NCI-H1105 (cell line): ENCODE measurements around the gene SH2D4B.

Source experiments
- DNase-seq: peaks from one replicate; lab custom pipeline; 2025; lab: John Stamatoyannopoulos, UW

The SH2D4B gene

GRCh38 chr10:80544316-80544953 is 6.7 kb downstream of the SH2D4B start:
- no peak for DNase-seq

- no peak for DNase-seq
Measured at GRCh38 chr10:80545258-80545881, 7.7 kb downstream of the SH2D4B start.

- no peak for DNase-seq
Measured at GRCh38 chr10:80552151-80552646, 14.5 kb downstream of the SH2D4B start.

GRCh38 chr10:80553436-80553835 is 15.7 kb downstream of the SH2D4B start:
- no peak for DNase-seq

- DNase-seq, result no peak
Measured at GRCh38 chr10:80554050-80554449, 16.3 kb downstream of the SH2D4B start.

GRCh38 chr10:80555415-80555814 is 17.7 kb downstream of the SH2D4B start:
- no peak for DNase-seq

GRCh38 chr10:80561950-80562349 is 24.2 kb downstream of the SH2D4B start:
- no peak for DNase-seq

- no peak for DNase-seq
Measured at GRCh38 chr10:80567292-80567691, 29.6 kb downstream of the SH2D4B start.

- no peak for DNase-seq
Measured at GRCh38 chr10:80569131-80569895, 31.6 kb downstream of the SH2D4B start.

GRCh38 chr10:80571352-80571751 is 33.6 kb downstream of the SH2D4B start:
- no peak for DNase-seq

GRCh38 chr10:80579181-80579763 is 41.6 kb downstream of the SH2D4B start:
- no peak for DNase-seq

- DNase-seq, result no peak
Measured at GRCh38 chr10:80579849-80580637, 42.3 kb downstream of the SH2D4B start.

GRCh38 chr10:80580638-80581468 is 43.2 kb downstream of the SH2D4B start:
- no peak for DNase-seq

GRCh38 chr10:80581469-80581835 is 43.8 kb downstream of the SH2D4B start:
- no peak for DNase-seq

- DNase-seq, result no peak
Measured at GRCh38 chr10:80582286-80582960, 44.7 kb downstream of the SH2D4B start.

- DNase-seq, result no peak
Measured at GRCh38 chr10:80583685-80584084, 46.0 kb downstream of the SH2D4B start.

- no peak for DNase-seq
Measured at GRCh38 chr10:80585812-80586211, 48.1 kb downstream of the SH2D4B start.

- DNase-seq, result no peak
Measured at GRCh38 chr10:80588546-80588945, 50.8 kb downstream of the SH2D4B start.

GRCh38 chr10:80589726-80590373 is 52.1 kb downstream of the SH2D4B start:
- DNase-seq, result no peak

GRCh38 chr10:80590585-80591125 is 53.0 kb downstream of the SH2D4B start:
- DNase-seq, result no peak
